ENCODE data around the gene PPFIA4. TPM values are rescaled to one million over a fixed set of nuclear protein-coding genes. Genes with fewer than 3 reads are reported as not detected.

The PPFIA4 gene
- total and polyA plus RNA-seq, 10 donors = 0.21 to 12.0 (median 4.9) TPM

GRCh38 chr1:203128431-203128715 lies 102.1 kb downstream of the PPFIA4 start:
- no peak for TF ChIP-seq POLR2AphosphoS5 (IDR thresholded peaks at IDR 0.05)
- TF ChIP-seq POLR2A (IDR thresholded peaks at IDR 0.05) = no peak
- TF ChIP-seq CTCF (IDR thresholded peaks at IDR 0.05 in 8 of 11, conservative IDR thresholded peaks at IDR 0.05 in 3 of 11) = no peak
- no peaks in the 10 kb centered on the region for H3K36me3 ChIP-seq
- H3K9me3 ChIP-seq = no peaks in the 10 kb centered on the region
- 26 to 47% (median 45%) methylated on average over 7 of the region's 7 CpGs for WGBS, 5 donors
- H3K27me3 ChIP-seq (replicated peaks in 1 of 7) = peaks cover 0 to 97% (median 23%) of the 10 kb centered on the region in 7 donors
- H3K27ac ChIP-seq = peak overlapping the region in 5 of 8 donors; percentile 22 to 72 (median 66)
- H3K4me3 ChIP-seq = peak overlapping the region; percentile 17 to 64 (median 26)
- DNase-seq = no peak
- H3K4me1 ChIP-seq = peaks cover 9 to 62% (median 44%) of the 10 kb centered on the region in 6 donors
- intact Hi-C loops (cut with DNase I; ENCODE audit: low total_unique reads) = no loop called here

Other genes with a start within 250 kb of the PPFIA4 start
- gene KDM5B, start 218.1 kb upstream of the PPFIA4 start, total RNA-seq = 10 to 100 TPM; 45.4 to 71.9 (median 59.4) TPM
- gene KDM5B, start 218.1 kb upstream of the PPFIA4 start, polyA plus RNA-seq = 1 to 10 TPM; 7.7 to 8.9 (median 8.4) TPM
- 1 to 10 TPM in 1 of 7 donors, under 1 TPM in 3, not detected in 3; 0.81 to 1.3 (median 0.84) TPM for gene PCAT6, start 215.5 kb upstream of the PPFIA4 start, total RNA-seq
- gene PCAT6, start 215.5 kb upstream of the PPFIA4 start, polyA plus RNA-seq = 1 to 10 TPM; 1.3 to 2.4 (median 1.6) TPM
- gene RABIF, start 137.3 kb upstream of the PPFIA4 start, total RNA-seq = 10 to 100 TPM in 3 of 7 donors, 1 to 10 TPM in 4; 8.4 to 11.5 (median 9.2) TPM
- 1 to 10 TPM; 5.9 to 9.4 (median 7.6) TPM for gene RABIF, start 137.3 kb upstream of the PPFIA4 start, polyA plus RNA-seq
- 10 to 100 TPM; 20.6 to 35.4 (median 24.6) TPM for gene KLHL12, start 99.3 kb upstream of the PPFIA4 start, total RNA-seq
- 10 to 100 TPM; 14.8 to 16.0 (median 15.8) TPM for gene KLHL12, start 99.3 kb upstream of the PPFIA4 start, polyA plus RNA-seq
- gene ADIPOR1, start 68.2 kb upstream of the PPFIA4 start, total RNA-seq = 100 to 1,000 TPM in 5 of 7 donors, 10 to 100 TPM in 2; 90.9 to 167 (median 128) TPM
- 10 to 100 TPM; 34.0 to 57.6 (median 39.7) TPM for gene ADIPOR1, start 68.2 kb upstream of the PPFIA4 start, polyA plus RNA-seq
- 10 to 100 TPM; 41.1 to 60.5 (median 51.4) TPM for gene CYB5R1, start 59.2 kb upstream of the PPFIA4 start, total RNA-seq
- 10 to 100 TPM; 26.2 to 29.9 (median 28.9) TPM for gene CYB5R1, start 59.2 kb upstream of the PPFIA4 start, polyA plus RNA-seq
- 10 to 100 TPM; 47.6 to 61.9 (median 55.8) TPM for gene TMEM183A, start 19.1 kb upstream of the PPFIA4 start, total RNA-seq
- gene TMEM183A, start 19.1 kb upstream of the PPFIA4 start, polyA plus RNA-seq = 10 to 100 TPM; 30.3 to 40.7 (median 35.1) TPM
- not detected for gene MYOG, start 59.5 kb downstream of the PPFIA4 start, total RNA-seq
- not detected for gene MYOG, start 59.5 kb downstream of the PPFIA4 start, polyA plus RNA-seq
- 10 to 100 TPM in 3 of 7 donors, 1 to 10 TPM in 4; 3.7 to 13.5 (median 8.5) TPM for gene ADORA1, start 101.2 kb downstream of the PPFIA4 start, total RNA-seq
- gene ADORA1, start 101.2 kb downstream of the PPFIA4 start, polyA plus RNA-seq = 1 to 10 TPM in 2 of 3 donors, under 1 TPM in 1; 0.37 to 3.2 (median 1.0) TPM
- gene MYBPH, start 149.3 kb downstream of the PPFIA4 start, total RNA-seq = 1 to 10 TPM in 1 of 7 donors, under 1 TPM in 3, not detected in 3; 0.32 to 2.7 (median 0.74) TPM
- under 1 TPM; 0.09 to 0.23 (median 0.22) TPM for gene MYBPH, start 149.3 kb downstream of the PPFIA4 start, polyA plus RNA-seq
- gene CHI3L1, start 160.2 kb downstream of the PPFIA4 start, total RNA-seq = 10 to 100 TPM in 4 of 7 donors, 1 to 10 TPM in 3; 7.1 to 41.2 (median 15.2) TPM
- gene CHI3L1, start 160.2 kb downstream of the PPFIA4 start, polyA plus RNA-seq = 10 to 100 TPM in 2 of 3 donors, 1 to 10 TPM in 1; 2.7 to 40.8 (median 15.7) TPM
- gene CHIT1, start 203.2 kb downstream of the PPFIA4 start, total RNA-seq = 10 to 100 TPM in 2 of 7 donors, 1 to 10 TPM in 5; 2.2 to 31.0 (median 7.8) TPM
- gene CHIT1, start 203.2 kb downstream of the PPFIA4 start, polyA plus RNA-seq = 100 to 1,000 TPM in 1 of 3 donors, 1 to 10 TPM in 2; 2.0 to 165 (median 2.2) TPM

All from spleen (tissue), 11 donors.